OCI-LY3 (cell line): ENCODE measurements around the gene ITPR1.

Experiments used
- H2AFZ ChIP-seq: fragments of 200-600, 300-600 bp; shearing (Covaris generic); 2 replicates; pipeline ENCODE4 v1.6.0; 2014; ENCODE audit warnings: antibody characterized with exemption, low read depth, low read length
- H3K27ac ChIP-seq: fragments of 200-600, 300-600 bp; sonication (generic); 2 replicates; pipeline ENCODE4 v1.5.1; 2014; ENCODE audit warnings: mild to moderate bottlenecking, low read length, moderate library complexity, mixed read lengths
- H3K27me3 ChIP-seq: fragments of 200-600, 300-600 bp; sonication (generic); 2 replicates; pipeline ENCODE4 v1.6.1; 2014; ENCODE audit warnings: low read depth, low read length, mixed read lengths
- H3K36me3 ChIP-seq: fragments of 200-600, 300-600 bp; sonication (generic); replicated peaks from 2 replicates; pipeline ENCODE3; 2014; ENCODE audit warnings: low read depth, low read length, mixed read lengths
- H3K4me1 ChIP-seq: fragments of 300-600, 200-600 bp; sonication (generic); 2 replicates; pipeline ENCODE4 v1.6.1; 2014; ENCODE audit warnings: low read length, mixed read lengths
- H3K4me2 ChIP-seq: fragments of 200-600, 300-600 bp; sonication (generic); 2 replicates; pipeline ENCODE4 v1.6.1; 2014; ENCODE audit warnings: low read length, mixed read lengths
- H3K4me3 ChIP-seq: fragments of 300-600, 200-600 bp; sonication (generic); 2 replicates; pipeline ENCODE4 v1.5.1; 2014; ENCODE audit warnings: antibody characterized with exemption, mild to moderate bottlenecking, low read length, moderate library complexity
- H3K79me2 ChIP-seq: fragments of 300-600, 200-600 bp; shearing (Covaris generic); 2 replicates; pipeline ENCODE4 v1.6.1; 2014; ENCODE audit warnings: mild to moderate bottlenecking, low read length, mixed read lengths
- H3K9ac ChIP-seq: fragments of 300-600, 200-600 bp; shearing (Covaris generic); 2 replicates; pipeline ENCODE4 v1.6.0; 2014; ENCODE audit warnings: mild to moderate bottlenecking, low read length, moderate library complexity
- H3K9me3 ChIP-seq: fragments of 200-600, 300-600 bp; shearing (Covaris generic); 2 replicates; pipeline ENCODE4 v1.6.1; 2014; ENCODE audit warnings: low read length, mixed read lengths; ENCODE audit not compliant: insufficient read depth
- H4K20me1 ChIP-seq: fragments of 200-600, 300-600 bp; sonication (generic); 2 replicates; pipeline ENCODE4 v1.6.1; 2016; ENCODE audit warnings: low read length, mixed read lengths; ENCODE audit not compliant: insufficient read depth
- EZH2phosphoT487 ChIP-seq: fragments of 200-600 bp; shearing (Covaris generic); IDR thresholded peaks from 2 replicates; pipeline ENCODE4 v1.6.1; 2018; ENCODE audit warnings: antibody characterized with exemption, mixed run types, low read depth
- TF ChIP-seq, protein P1 (sequence below): fragments of 200-600, 300-600 bp; sonication (generic); IDR thresholded peaks from 2 replicates; pipeline ENCODE4 v1.5.1; 2014; ENCODE audit warnings: antibody characterized with exemption, low read length, low read depth

Gene ITPR1

DNA sequence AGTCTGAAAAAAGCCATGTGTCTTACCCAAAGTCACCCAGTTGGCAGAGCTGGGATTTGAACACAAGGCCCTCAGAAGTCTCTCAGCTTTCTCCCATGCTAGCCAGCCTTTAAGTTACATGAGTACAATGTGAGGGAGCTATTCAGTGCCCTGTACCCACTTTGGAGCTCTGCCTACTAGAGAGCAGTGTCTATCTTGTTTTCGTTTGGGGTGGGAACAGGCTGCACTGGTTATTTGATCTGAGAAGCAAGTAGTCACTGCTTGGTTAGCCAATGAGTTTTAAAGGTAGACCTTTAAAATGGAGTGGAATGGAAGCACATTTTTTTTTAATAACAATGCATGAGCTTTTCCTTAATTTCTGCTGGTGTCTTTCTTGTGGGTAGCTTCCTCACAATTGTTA, 255.0 kb downstream of the ITPR1 start:
- Histone ChIP-seq H3K9me3 (no peaks in the 10 kb centered on the region), H3K4me1 (peaks cover 11% of the 10 kb centered on the region), H2AFZ (no peak overlapping the region), H4K20me1 (no peaks in the 10 kb centered on the region), H3K27ac (no peak overlapping the region), H3K9ac (no peak overlapping the region), H3K79me2 (no peaks in the 10 kb centered on the region), H3K4me2 (no peak overlapping the region), H3K36me3 (no peaks in the 10 kb centered on the region), H3K27me3 (peaks cover 10% of the 10 kb centered on the region), H3K4me3 (no peak overlapping the region)
- TF ChIP-seq, protein P1, sequence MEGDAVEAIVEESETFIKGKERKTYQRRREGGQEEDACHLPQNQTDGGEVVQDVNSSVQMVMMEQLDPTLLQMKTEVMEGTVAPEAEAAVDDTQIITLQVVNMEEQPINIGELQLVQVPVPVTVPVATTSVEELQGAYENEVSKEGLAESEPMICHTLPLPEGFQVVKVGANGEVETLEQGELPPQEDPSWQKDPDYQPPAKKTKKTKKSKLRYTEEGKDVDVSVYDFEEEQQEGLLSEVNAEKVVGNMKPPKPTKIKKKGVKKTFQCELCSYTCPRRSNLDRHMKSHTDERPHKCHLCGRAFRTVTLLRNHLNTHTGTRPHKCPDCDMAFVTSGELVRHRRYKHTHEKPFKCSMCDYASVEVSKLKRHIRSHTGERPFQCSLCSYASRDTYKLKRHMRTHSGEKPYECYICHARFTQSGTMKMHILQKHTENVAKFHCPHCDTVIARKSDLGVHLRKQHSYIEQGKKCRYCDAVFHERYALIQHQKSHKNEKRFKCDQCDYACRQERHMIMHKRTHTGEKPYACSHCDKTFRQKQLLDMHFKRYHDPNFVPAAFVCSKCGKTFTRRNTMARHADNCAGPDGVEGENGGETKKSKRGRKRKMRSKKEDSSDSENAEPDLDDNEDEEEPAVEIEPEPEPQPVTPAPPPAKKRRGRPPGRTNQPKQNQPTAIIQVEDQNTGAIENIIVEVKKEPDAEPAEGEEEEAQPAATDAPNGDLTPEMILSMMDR = no peak
- no peak for TF ChIP-seq EZH2phosphoT487

DNA sequence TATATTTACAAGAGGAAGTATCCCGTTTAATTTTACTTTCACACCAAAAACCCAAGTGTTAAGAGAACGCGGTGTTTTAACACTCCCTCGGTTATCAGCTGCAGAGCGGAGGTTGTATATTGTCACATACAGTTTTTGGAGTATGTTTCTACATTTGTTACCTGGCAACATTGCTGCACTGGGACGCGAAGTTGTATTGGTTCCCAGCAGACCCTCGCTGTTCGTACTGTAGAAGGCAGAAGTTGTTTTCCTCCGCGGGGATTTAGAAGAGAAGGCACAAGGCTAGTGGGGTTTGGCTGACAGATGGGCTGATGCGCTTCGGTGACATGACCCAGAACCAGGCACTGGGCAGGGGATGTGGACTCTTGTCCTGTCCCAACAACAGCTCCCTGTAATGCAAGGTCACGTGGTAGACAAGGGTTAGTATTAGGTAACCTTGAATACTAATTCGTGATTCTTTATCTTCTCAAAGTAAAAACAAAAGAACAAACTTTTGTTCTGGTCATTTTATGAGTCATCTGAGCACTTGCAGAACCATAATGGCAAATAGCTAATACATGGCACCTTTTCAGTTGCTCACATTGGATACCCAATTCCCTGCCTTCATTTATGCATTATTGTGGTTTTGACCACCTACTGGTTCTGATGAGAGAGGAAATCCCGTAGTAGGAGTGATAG, 255.7 kb downstream of the ITPR1 start:
- no peak overlapping the region for H3K27ac ChIP-seq
- no peaks in the 10 kb centered on the region for H3K9me3 ChIP-seq
- H3K36me3 ChIP-seq = no peaks in the 10 kb centered on the region
- TF ChIP-seq EZH2phosphoT487 = no peak
- TF ChIP-seq, protein P1 = no peak
- no peaks in the 10 kb centered on the region for H3K79me2 ChIP-seq
- no peak overlapping the region for H3K4me3 ChIP-seq
- H3K4me2 ChIP-seq = no peak overlapping the region
- H2AFZ ChIP-seq = no peak overlapping the region
- peaks cover 11% of the 10 kb centered on the region for H3K4me1 ChIP-seq
- peaks cover 4% of the 10 kb centered on the region; the same call in 1 of the 2 replicates for H4K20me1 ChIP-seq
- H3K9ac ChIP-seq = no peak overlapping the region
- peaks cover 10% of the 10 kb centered on the region for H3K27me3 ChIP-seq

DNA sequence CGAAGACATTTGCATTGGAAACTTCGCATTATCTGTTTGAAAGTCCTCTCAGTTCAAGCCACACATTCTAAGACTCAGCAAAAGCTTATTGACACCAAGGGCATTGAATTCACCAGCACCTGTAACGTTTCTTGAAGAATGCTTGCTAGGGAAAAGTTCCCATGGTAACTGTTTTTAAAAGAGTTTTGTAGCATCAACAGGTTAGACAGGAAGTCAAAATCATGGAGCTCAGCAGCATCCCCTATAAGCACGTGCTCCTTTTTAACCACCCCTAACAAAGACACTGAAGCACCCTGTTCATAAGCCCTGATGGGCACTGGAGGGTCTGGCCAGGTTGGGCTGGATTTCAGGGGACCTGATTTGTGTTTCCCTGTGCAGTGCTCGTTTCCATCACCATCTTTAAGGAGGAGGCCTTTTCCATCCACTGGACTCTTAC, 256.4 kb downstream of the ITPR1 start:
- H3K27me3 ChIP-seq = peaks cover 10% of the 10 kb centered on the region
- no peaks in the 10 kb centered on the region for H3K79me2 ChIP-seq
- TF ChIP-seq, protein P1 = no peak
- no peak for TF ChIP-seq EZH2phosphoT487
- no peak overlapping the region for H2AFZ ChIP-seq
- no peaks in the 10 kb centered on the region for H3K36me3 ChIP-seq
- no peak overlapping the region for H3K9ac ChIP-seq
- no peak overlapping the region for H3K4me2 ChIP-seq
- H3K9me3 ChIP-seq = no peaks in the 10 kb centered on the region
- H4K20me1 ChIP-seq = peaks cover 4% of the 10 kb centered on the region; the same call in 1 of the 2 replicates
- no peak overlapping the region for H3K27ac ChIP-seq
- peaks cover 11% of the 10 kb centered on the region for H3K4me1 ChIP-seq
- no peak overlapping the region for H3K4me3 ChIP-seq

DNA sequence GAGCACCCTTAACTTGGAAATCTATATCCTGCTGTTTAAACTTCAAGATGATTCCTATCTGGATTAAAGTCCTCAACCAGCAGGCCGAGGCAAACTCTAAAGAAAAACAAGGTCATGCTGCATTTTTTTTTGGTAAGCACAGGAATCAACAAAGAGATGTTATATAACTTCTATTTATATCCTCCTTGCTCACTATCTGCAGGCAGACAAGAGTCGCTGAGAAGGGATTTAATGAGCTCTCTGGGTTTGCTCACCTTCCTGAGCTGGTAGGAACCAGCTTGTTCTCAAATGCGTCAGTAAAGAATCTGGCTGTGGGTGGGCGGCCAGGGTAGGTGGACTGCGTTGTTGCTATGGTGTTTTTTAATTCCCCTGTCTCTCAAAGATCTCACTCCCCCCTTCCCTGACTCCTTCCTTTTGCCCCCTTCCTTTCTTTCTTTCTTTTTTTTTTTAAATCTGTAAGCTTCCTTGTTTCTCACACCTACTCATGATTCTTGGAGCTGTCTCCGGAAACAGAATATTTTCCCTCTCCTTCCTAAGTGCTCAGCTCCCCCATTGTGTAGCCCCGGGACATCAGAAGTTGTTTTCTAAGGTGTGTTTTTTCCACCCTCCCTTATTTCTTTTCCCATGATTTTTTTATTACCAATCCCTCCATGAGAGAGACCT, 257.3 kb downstream of the ITPR1 start:
- Histone ChIP-seq H3K4me3 (no peak overlapping the region), H3K79me2 (no peaks in the 10 kb centered on the region), H2AFZ (no peak overlapping the region), H3K9ac (no peak overlapping the region), H3K36me3 (no peaks in the 10 kb centered on the region), H3K9me3 (no peaks in the 10 kb centered on the region), H4K20me1 (peaks cover 4% of the 10 kb centered on the region; the same call in 1 of the 2 replicates), H3K4me2 (no peak overlapping the region), H3K4me1 (peaks cover 11% of the 10 kb centered on the region), H3K27me3 (peaks cover 11% of the 10 kb centered on the region), H3K27ac (no peak overlapping the region)
- no peak for TF ChIP-seq EZH2phosphoT487
- TF ChIP-seq, protein P1 = no peak
